ENCODE measurements around the gene IDS.

GRCh38 chrX:149433051-149433450 is 72.1 kb downstream of the IDS start:
- TF ChIP-seq, protein P1, sequence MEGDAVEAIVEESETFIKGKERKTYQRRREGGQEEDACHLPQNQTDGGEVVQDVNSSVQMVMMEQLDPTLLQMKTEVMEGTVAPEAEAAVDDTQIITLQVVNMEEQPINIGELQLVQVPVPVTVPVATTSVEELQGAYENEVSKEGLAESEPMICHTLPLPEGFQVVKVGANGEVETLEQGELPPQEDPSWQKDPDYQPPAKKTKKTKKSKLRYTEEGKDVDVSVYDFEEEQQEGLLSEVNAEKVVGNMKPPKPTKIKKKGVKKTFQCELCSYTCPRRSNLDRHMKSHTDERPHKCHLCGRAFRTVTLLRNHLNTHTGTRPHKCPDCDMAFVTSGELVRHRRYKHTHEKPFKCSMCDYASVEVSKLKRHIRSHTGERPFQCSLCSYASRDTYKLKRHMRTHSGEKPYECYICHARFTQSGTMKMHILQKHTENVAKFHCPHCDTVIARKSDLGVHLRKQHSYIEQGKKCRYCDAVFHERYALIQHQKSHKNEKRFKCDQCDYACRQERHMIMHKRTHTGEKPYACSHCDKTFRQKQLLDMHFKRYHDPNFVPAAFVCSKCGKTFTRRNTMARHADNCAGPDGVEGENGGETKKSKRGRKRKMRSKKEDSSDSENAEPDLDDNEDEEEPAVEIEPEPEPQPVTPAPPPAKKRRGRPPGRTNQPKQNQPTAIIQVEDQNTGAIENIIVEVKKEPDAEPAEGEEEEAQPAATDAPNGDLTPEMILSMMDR (IDR thresholded peaks at IDR 0.05) = no peak
- no peak for TF ChIP-seq POLR2A (IDR thresholded peaks at IDR 0.05)

All from heart left ventricle (tissue), 13 donors.